Embryonic facial prominence (tissue), 1 donor: ENCODE results near the gene MYRIP.

Experiments used
- DNase-seq: peaks from one replicate; pipeline ENCODE4 v3.0.0-alpha.2; 2016; ENCODE audit errors: extremely low spot score

Gene MYRIP

GRCh38 chr3:40187945-40188344 is 378.5 kb downstream of the MYRIP start:
- DNase-seq: no peak

GRCh38 chr3:40189118-40189517 is 379.7 kb downstream of the MYRIP start:
- DNase-seq: no peak

- DNase-seq: no peak
Measured at GRCh38 chr3:40190056-40190455, 380.6 kb downstream of the MYRIP start.

GRCh38 chr3:40191251-40191650 is 381.8 kb downstream of the MYRIP start:
- no peak for DNase-seq

- no peak for DNase-seq
Measured at GRCh38 chr3:40191850-40192448, 382.5 kb downstream of the MYRIP start.

GRCh38 chr3:40192628-40193027 is 383.2 kb downstream of the MYRIP start:
- no peak for DNase-seq

GRCh38 chr3:40196966-40197365 is 387.6 kb downstream of the MYRIP start:
- DNase-seq: no peak

- no peak for DNase-seq
Measured at GRCh38 chr3:40200692-40201316, 391.4 kb downstream of the MYRIP start.

- DNase-seq: no peak
Measured at GRCh38 chr3:40201770-40202169, 392.4 kb downstream of the MYRIP start.

GRCh38 chr3:40206522-40206921 is 397.1 kb downstream of the MYRIP start:
- no peak for DNase-seq

- no peak for DNase-seq
Measured at GRCh38 chr3:40207796-40208195, 398.4 kb downstream of the MYRIP start.

- DNase-seq: no peak
Measured at GRCh38 chr3:40208251-40208650, 398.8 kb downstream of the MYRIP start.

- no peak for DNase-seq
Measured at GRCh38 chr3:40211579-40211978, 402.2 kb downstream of the MYRIP start.

GRCh38 chr3:40213556-40213955 is 404.1 kb downstream of the MYRIP start:
- DNase-seq: no peak

- no peak for DNase-seq
Measured at GRCh38 chr3:40215015-40215414, 405.6 kb downstream of the MYRIP start.

- no peak for DNase-seq
Measured at GRCh38 chr3:40216471-40216870, 407.1 kb downstream of the MYRIP start.

- DNase-seq: no peak
Measured at GRCh38 chr3:40223856-40224255, 414.4 kb downstream of the MYRIP start.

- no peak for DNase-seq
Measured at GRCh38 chr3:40224796-40225515, 415.5 kb downstream of the MYRIP start.

GRCh38 chr3:40226636-40227035 is 417.2 kb downstream of the MYRIP start:
- no peak for DNase-seq

GRCh38 chr3:40228792-40229350 is 419.5 kb downstream of the MYRIP start:
- no peak for DNase-seq

- no peak for DNase-seq
Measured at GRCh38 chr3:40229386-40229785, 420.0 kb downstream of the MYRIP start.

GRCh38 chr3:40229963-40230362 is 420.6 kb downstream of the MYRIP start:
- DNase-seq: no peak

- no peak for DNase-seq
Measured at GRCh38 chr3:40230382-40230781, 421.0 kb downstream of the MYRIP start.
